Keratinocyte (primary cell): Measurements from ENCODE around the gene TNS3. TPM values are rescaled to one million over a fixed set of nuclear protein-coding genes. Genes with fewer than 3 reads are reported as not detected.

Source experiments
- DNase-seq: peaks from one replicate; pipeline ENCODE4 v3.0.0-alpha.2; 2011; ENCODE audit warnings: low read depth, missing footprints, low spot score
- FAIRE-seq: peaks from 2 replicates; lab custom pipeline; 2011; peaks lifted over from hg19 to GRCh38; lab: Jason Lieb, UNC
- H2AFZ ChIP-seq: 2 replicates; pipeline ENCODE4 v1.6.0; 2012; ENCODE audit warnings: low read length, control low read depth, inconsistent platforms; ENCODE audit not compliant: control insufficient read depth
- H3K27ac ChIP-seq: 2 replicates; pipeline ENCODE4 v1.5.1; 2011; ENCODE audit warnings: low read length; ENCODE audit not compliant: control insufficient read depth, insufficient read depth
- H3K27me3 ChIP-seq: 3 replicates; pipeline ENCODE4 v1.6.0; 2011; ENCODE audit warnings: low read length; ENCODE audit not compliant: control insufficient read depth, insufficient read depth; ENCODE audit errors: extremely low read depth
- H3K36me3 ChIP-seq, 2 experiments: 2 replicates in 1 of 2; 3 replicates in 1 of 2; pipeline ENCODE4 v1.5.1; 2011; ENCODE audit warnings: low read length in 2 of 2, mild to moderate bottlenecking in 1 of 2; ENCODE audit not compliant: control insufficient read depth in 2 of 2, insufficient read depth in 2 of 2; ENCODE audit errors: extremely low read depth in 1 of 2
- H3K4me1 ChIP-seq: 3 replicates; pipeline ENCODE4 v1.5.1; 2011; ENCODE audit warnings: low read length; ENCODE audit not compliant: control insufficient read depth, insufficient read depth; ENCODE audit errors: extremely low read depth
- H3K4me2 ChIP-seq: 3 replicates; pipeline ENCODE4 v1.6.0; 2011; ENCODE audit warnings: low read depth, low read length; ENCODE audit not compliant: control insufficient read depth, insufficient read depth; ENCODE audit errors: extremely low read depth
- H3K4me3 ChIP-seq, 3 experiments: fragments of 200-600 bp in 1 of 3; sonication (generic) in 1 of 3; 2 replicates in 2 of 3; 3 replicates in 1 of 3; pipeline ENCODE4 v1.5.1; 2011 to 2016; ENCODE audit warnings: low read length in 3 of 3, mild to moderate bottlenecking in 3 of 3, control low read depth in 2 of 3, inconsistent platforms in 1 of 3, low read depth in 1 of 3, mixed read lengths in 1 of 3, mixed run types in 1 of 3, moderate library complexity in 1 of 3; ENCODE audit not compliant: control insufficient read depth in 2 of 3, insufficient read depth in 2 of 3; ENCODE audit errors: extremely low read depth in 1 of 3
- H3K79me2 ChIP-seq: 2 replicates; pipeline ENCODE4 v1.6.0; 2012; ENCODE audit warnings: low read length; ENCODE audit not compliant: control insufficient read depth, insufficient read depth
- H3K9ac ChIP-seq: 3 replicates; pipeline ENCODE4 v1.6.0; 2011; ENCODE audit warnings: low read length; ENCODE audit not compliant: control insufficient read depth, insufficient read depth; ENCODE audit errors: extremely low read depth
- H3K9me1 ChIP-seq: 3 replicates; pipeline ENCODE4 v1.6.0; 2011; ENCODE audit warnings: low read length; ENCODE audit not compliant: control insufficient read depth, insufficient read depth; ENCODE audit errors: extremely low read depth
- H3K9me3 ChIP-seq: 2 replicates; pipeline ENCODE4 v1.5.1; 2012; ENCODE audit warnings: low read depth, low read length; ENCODE audit not compliant: control insufficient read depth
- H4K20me1 ChIP-seq: 3 replicates; pipeline ENCODE4 v1.6.0; 2011; ENCODE audit warnings: low read length; ENCODE audit not compliant: control insufficient read depth, insufficient read depth; ENCODE audit errors: extremely low read depth
- CTCF ChIP-seq, 3 experiments: IDR thresholded peaks in 1 of 3; conservative IDR thresholded peaks in 1 of 3; optimal IDR thresholded peaks in 1 of 3; 2 replicates in 2 of 3; 3 replicates in 1 of 3; pipeline versions ENCODE3 to v1.5.1; 2011; ENCODE audit warnings: low read length in 3 of 3, mild to moderate bottlenecking in 3 of 3, moderate library complexity in 2 of 3, control low read depth in 1 of 3, inconsistent platforms in 1 of 3; ENCODE audit not compliant: insufficient read depth in 2 of 3; ENCODE audit errors: extremely low read depth in 1 of 3
- EZH2 ChIP-seq: IDR thresholded peaks from one replicate; pipeline ENCODE4 v1.6.1; 2012; ENCODE audit warnings: inconsistent platforms, mild to moderate bottlenecking, low read length, moderate library complexity
- dilution Hi-C: fragments of 300-500 bp; cut with MboI; formaldehyde crosslinking; loops from one replicate; pipeline ENCODE4 v1.7.0; 2020; ENCODE audit warnings: low sequenced_read_pairs; ENCODE audit not compliant: extremely low pct_ligation_motif_present
- polyA plus RNA-seq, 5 experiments: library from polyadenylated mRNA; depleted of rRNA in 3 of 5; stranded (reverse) in 3 of 5; stranded (forward) in 1 of 5; unstranded in 1 of 5; fragments of >200 nt; gene quantifications; 1 replicate in 1 of 5; 2 replicates in 3 of 5; 3 replicates in 1 of 5; pipeline versions ENCODE4 v1.2.1 to v1.2.3, GENCODE V29; 2011 to 2012; ENCODE audit warnings: missing spikeins in 2 of 5, low read depth in 1 of 5, low replicate concordance in 1 of 5

TNS3 gene
- polyA plus RNA-seq, 1 donor (not counting 4 experiments of a cell fraction or from before 2014, with no cell fraction given): 3.9 TPM

- H3K9me1 ChIP-seq: no peaks in the 10 kb centered on the region
- H3K4me3 ChIP-seq: no peak overlapping the region
- H4K20me1 ChIP-seq: no peaks in the 10 kb centered on the region
- H3K4me1 ChIP-seq: peaks cover 21% of the 10 kb centered on the region
- peaks cover 28% of the 10 kb centered on the region for H3K27me3 ChIP-seq
- DNase-seq (no peak), FAIRE-seq (peak; percentile 52)
- no peak overlapping the region for H3K4me2 ChIP-seq
- H3K36me3 ChIP-seq: no peaks in the 10 kb centered on the region
- no peak overlapping the region for H3K27ac ChIP-seq
- no peak overlapping the region for H3K9ac ChIP-seq
- no peak for TF ChIP-seq CTCF (optimal IDR thresholded peaks at IDR 0.05 in 1 of 3, IDR thresholded peaks at IDR 0.05 in 1 of 3, conservative IDR thresholded peaks at IDR 0.05 in 1 of 3; ENCODE audit: extremely low read depth in 1 of 3, insufficient read depth in 2 of 3, low read length in 3 of 3)
- no peak for TF ChIP-seq EZH2
- H3K79me2 ChIP-seq: no peaks in the 10 kb centered on the region
- dilution Hi-C loops: no loop called here
- no peaks in the 10 kb centered on the region for H3K9me3 ChIP-seq
- no peak overlapping the region for H2AFZ ChIP-seq
Observed at GRCh38 chr7:47371733-47372368, 210.1 kb downstream of the TNS3 start.

- dilution Hi-C loops: no loop called here
- Histone ChIP-seq H3K9me1 (no peaks in the 10 kb centered on the region), H3K4me3 (no peak overlapping the region), H3K4me2 (no peak overlapping the region), H3K9ac (no peak overlapping the region), H3K27me3 (peaks cover 31% of the 10 kb centered on the region), H3K36me3 (no peaks in the 10 kb centered on the region), H3K27ac (no peak overlapping the region), H3K79me2 (no peaks in the 10 kb centered on the region), H4K20me1 (no peaks in the 10 kb centered on the region), H2AFZ (no peak overlapping the region), H3K9me3 (no peaks in the 10 kb centered on the region), H3K4me1 (peaks cover 21% of the 10 kb centered on the region)
- DNase-seq (no peak), FAIRE-seq (no peak)
- TF ChIP-seq EZH2 (no peak), CTCF (optimal IDR thresholded peaks at IDR 0.05 in 1 of 3, IDR thresholded peaks at IDR 0.05 in 1 of 3, conservative IDR thresholded peaks at IDR 0.05 in 1 of 3; ENCODE audit: extremely low read depth in 1 of 3, insufficient read depth in 2 of 3, low read length in 3 of 3) (no peak)
Observed at GRCh38 chr7:47371317-47371716, 210.6 kb downstream of the TNS3 start.
